Left colon (tissue), 2 donors: ENCODE results near the gene BMPR2. TPM values are rescaled to one million over a fixed set of nuclear protein-coding genes. Genes with fewer than 3 reads are reported as not detected.
"Not testable (repeated sequence)": the region's sequence is repeated elsewhere in the genome, so short reads cannot be mapped to it uniquely, and the experiment has no call there.

ENCODE experiments used
- ATAC-seq: fragments of 200-7000 bp; cut with Tn5 transposase; one replicate; pipeline ENCODE4 v1.9.1; 2020; ENCODE audit warnings: mild to moderate bottlenecking, moderate library complexity
- DNase-seq, 2 donors: peaks; one replicate each; pipeline ENCODE4 v3.0.0-alpha.2; 2020
- intact Hi-C, 2 donors: fragments of 100-400 bp; cut with DNase I in 1 of 2; cut with micrococcal nuclease in 1 of 2; formaldehyde crosslinking; loops; one replicate each; pipeline versions ENCODE4 v1.11.2 to v1.14.0; 2022; cut with DNase I, micrococcal nuclease
- total RNA-seq, 2 donors: library from RNA; stranded (reverse); fragmentation: NEBNext Ultra II Directional; extraction: Animal tissue kit (Norgen Biotek cat#: 25700); gene quantifications; one replicate each; pipeline ENCODE4 v1.2.1, GENCODE V29; 2021
- donor health status: DM: no; HTN: no; CAD: no.
- donor health status: DM: yes; HTN: yes; CAD: no.

BMPR2 gene
- total RNA-seq, 2 donors from 2014 or later = 40.8 to 42.8 TPM

- intact Hi-C loops = no loop called here
- DNase-seq (peak; percentile 30 to 51), ATAC-seq (peak; percentile 19)
Observed at GRCh38 chr2:202377207-202377761, 1.2 kb downstream of the BMPR2 start.

GRCh38 chr2:202378001-202378400 lies 1.9 kb downstream of the BMPR2 start:
- ATAC-seq (no peak), DNase-seq (no peak)
- intact Hi-C loops = no loop called here

GRCh38 chr2:202378662-202379358 lies 2.7 kb downstream of the BMPR2 start:
- no peak for ATAC-seq
- no peak for DNase-seq
- intact Hi-C loops = no loop called here

GRCh38 chr2:202382684-202383083 lies 6.6 kb downstream of the BMPR2 start:
- ATAC-seq (no peak), DNase-seq (no peak)
- intact Hi-C loops = no loop called here

- intact Hi-C loops, ATAC-seq: not testable (repeated sequence)
Observed at GRCh38 chr2:202386495-202386894, 10.4 kb downstream of the BMPR2 start.

GRCh38 chr2:202387608-202388342 lies 11.6 kb downstream of the BMPR2 start:
- DNase-seq (no peak), ATAC-seq (no peak)
- intact Hi-C loops = no loop called here

More at GRCh38 chr2:202386495-202386894, 10.4 kb downstream of the BMPR2 start:
- not testable (repeated sequence) for DNase-seq

- no peak for DNase-seq
- intact Hi-C loops = no loop called here
- no peak for ATAC-seq
Observed at GRCh38 chr2:202400941-202401340, 24.8 kb downstream of the BMPR2 start.

- ATAC-seq = no peak
- intact Hi-C loops = no loop called here
- DNase-seq = no peak
Observed at GRCh38 chr2:202405798-202406197, 29.7 kb downstream of the BMPR2 start.

GRCh38 chr2:202406445-202406978 lies 30.4 kb downstream of the BMPR2 start:
- DNase-seq (no peak), ATAC-seq (no peak)
- intact Hi-C loops = no loop called here

- intact Hi-C loops = no loop called here
- DNase-seq (no peak), ATAC-seq (peak; percentile 71)
Observed at GRCh38 chr2:202408546-202409140, 32.5 kb downstream of the BMPR2 start.

- ATAC-seq (no peak), DNase-seq (no peak)
- intact Hi-C loops = no loop called here
Observed at GRCh38 chr2:202410092-202410491, 34.0 kb downstream of the BMPR2 start.

GRCh38 chr2:202411097-202411496 lies 35.0 kb downstream of the BMPR2 start:
- ATAC-seq (no peak), DNase-seq (no peak)
- intact Hi-C loops = no loop called here

- intact Hi-C loops = no loop called here
- DNase-seq = no peak
Observed at GRCh38 chr2:202418027-202418426, 41.9 kb downstream of the BMPR2 start.

GRCh38 chr2:202418511-202418910 lies 42.4 kb downstream of the BMPR2 start:
- ATAC-seq (peak; percentile 95), DNase-seq (no peak)

More at GRCh38 chr2:202418027-202418426, 41.9 kb downstream of the BMPR2 start:
- ATAC-seq = peak; percentile 35

GRCh38 chr2:202423139-202423538 lies 47.0 kb downstream of the BMPR2 start:
- ATAC-seq = no peak

More at GRCh38 chr2:202418511-202418910, 42.4 kb downstream of the BMPR2 start:
- intact Hi-C loops = no loop called here

GRCh38 chr2:202425036-202425435 lies 48.9 kb downstream of the BMPR2 start:
- DNase-seq (no peak), ATAC-seq (no peak)
- intact Hi-C loops = no loop called here

More at GRCh38 chr2:202423139-202423538, 47.0 kb downstream of the BMPR2 start:
- intact Hi-C loops = no loop called here
- DNase-seq = no peak

- ATAC-seq (no peak), DNase-seq (no peak)
- intact Hi-C loops = no loop called here
Observed at GRCh38 chr2:202426751-202427150, 50.6 kb downstream of the BMPR2 start.

GRCh38 chr2:202429164-202429980 lies 53.2 kb downstream of the BMPR2 start:
- intact Hi-C loops = no loop called here
- no peak for ATAC-seq

More at GRCh38 chr2:202429164-202429980, 53.2 kb downstream of the BMPR2 start:
- DNase-seq = no peak
